K562 (cell line): ENCODE measurements around the gene NEURL1B. TPM values are rescaled to one million over a fixed set of nuclear protein-coding genes. Genes with fewer than 3 reads are reported as not detected.

Source experiments
- ARHGAP35 ChIP-seq: fragments of 450-650 bp; IDR thresholded peaks from 2 replicates; pipeline ENCODE4 v1.6.1; 2018; ENCODE audit not compliant: partially characterized antibody
- ATF3 ChIP-seq, 2 experiments: fragments of 450-650 bp in 1 of 2; sonication (generic) in 1 of 2; formaldehyde crosslinking in 1 of 2; IDR thresholded peaks in 1 of 2; conservative IDR thresholded peaks in 1 of 2; 2 replicates each; pipeline versions ENCODE4 v1.6.1 to v1.8.1; 2016 to 2023; ENCODE audit warnings: mild to moderate bottlenecking in 2 of 2, moderate library complexity in 2 of 2, inconsistent platforms in 1 of 2, missing genetic modification reagents in 1 of 2
- CREBBP ChIP-seq: IDR thresholded peaks from one replicate; pipeline ENCODE4 v1.6.1; 2012; ENCODE audit warnings: low read depth, mild to moderate bottlenecking, control low read depth, inconsistent platforms, low read length
- HMBOX1 ChIP-seq: sonication (generic); IDR thresholded peaks from 2 replicates; pipeline ENCODE4 v1.6.1; 2016
- MEIS2 ChIP-seq: fragments of 450-650 bp; IDR thresholded peaks from 2 replicates; pipeline ENCODE4 v1.6.1; 2014; ENCODE audit warnings: mild to moderate bottlenecking; ENCODE audit not compliant: partially characterized antibody
- NR2C2 ChIP-seq, 2 experiments: fragments of 200-800 bp in 1 of 2; sonication (Bioruptor generic) in 1 of 2; sonication (generic) in 1 of 2; formaldehyde crosslinking in 1 of 2; IDR thresholded peaks; 2 replicates each; pipeline versions ENCODE4 v1.6.1 to v1.8.0; 2016 to 2022; ENCODE audit warnings: mild to moderate bottlenecking in 1 of 2, missing compliant biosample characterization in 1 of 2, missing genetic modification characterization in 1 of 2, missing genetic modification reagents in 1 of 2
- RBM34 ChIP-seq: fragments of 200-400 bp; formaldehyde crosslinking; IDR thresholded peaks from 2 replicates; pipeline ENCODE4 v1.6.1; 2018; ENCODE audit warnings: low read length, borderline replicate concordance; ENCODE audit not compliant: insufficient read depth
- SAP30 ChIP-seq: fragments of 200-600 bp; sonication (generic); IDR thresholded peaks from 2 replicates; pipeline ENCODE4 v1.6.1; 2012; ENCODE audit warnings: borderline replicate concordance, low read depth, mild to moderate bottlenecking, moderate library complexity, low read length, control low read depth, inconsistent platforms; ENCODE audit not compliant: insufficient read depth, poor library complexity, severe bottlenecking
- TCF7 ChIP-seq: sonication (generic); IDR thresholded peaks from 2 replicates; pipeline ENCODE4 v1.6.1; 2016; ENCODE audit warnings: antibody characterized with exemption, borderline replicate concordance
- VEZF1 ChIP-seq: fragments of 200-800 bp; sonication (Bioruptor generic); IDR thresholded peaks from 2 replicates; pipeline ENCODE4 v1.6.1; 2017; ENCODE audit warnings: missing genetic modification characterization, missing compliant biosample characterization
- ZBTB1 ChIP-seq: sonication (generic); formaldehyde crosslinking; IDR thresholded peaks from 2 replicates; pipeline ENCODE4 v1.8.1; 2023; ENCODE audit warnings: missing genetic modification reagents, low read depth, mild to moderate bottlenecking, borderline replicate concordance
- polyA plus RNA-seq, 8 experiments: library from polyadenylated mRNA; depleted of rRNA in 4 of 8; stranded (reverse) in 5 of 8; unstranded in 3 of 8; fragments of >200 nt; fragmentation: Nextera tagmentation in 2 of 8; fragmentation: Illumina TruSeq in 1 of 8; extraction: Ambion mirVana in 2 of 8; extraction: Trizol in 1 of 8; gene quantifications; 2 replicates each; pipeline versions ENCODE4 v1.2.1 to v1.2.3, GENCODE V29; 2011 to 2014; ENCODE audit warnings: inconsistent platforms in 1 of 8, missing spikeins in 1 of 8
- total RNA-seq, 7 experiments: library from RNA; depleted of rRNA in 6 of 7; stranded (reverse); fragments of >200 nt in 6 of 7; fragmentation: Illumina TruSeq in 2 of 7; extraction: Trizol in 2 of 7; gene quantifications; 2 replicates each; pipeline versions ENCODE4 v1.2.1 to v1.2.3, GENCODE V29; 2011 to 2021; ENCODE audit warnings: low replicate concordance in 1 of 7

The NEURL1B gene
- total and polyA plus RNA-seq, 9 of the 15 experiments (the other 6 are each of a cell fraction or from before 2014, with no cell fraction given): 0.04 TPM; not detected in 8

GRCh38 chr5:172592881-172593280, 48.2 kb upstream of the NEURL1B start (continued):
- no peak for TF ChIP-seq VEZF1 (CRISPR knock-in tag)
- no peak for TF ChIP-seq ARHGAP35
- TF ChIP-seq HMBOX1: no peak
- TF ChIP-seq RBM34: no peak
- no peak for TF ChIP-seq TCF7
- no peak for TF ChIP-seq NR2C2 (CRISPR knock-in tag; IDR thresholded peaks at IDR 0.05)
- TF ChIP-seq NR2C2 (tag; IDR thresholded peaks at IDR 0.05): no peak
- TF ChIP-seq ATF3 (IDR thresholded peaks at IDR 0.05): no peak
- TF ChIP-seq ATF3 (CRISPR knock-in tag; conservative IDR thresholded peaks at IDR 0.05): no peak
- no peak for TF ChIP-seq ZBTB1
- TF ChIP-seq CREBBP: no peak
- no peak for TF ChIP-seq SAP30
- no peak for TF ChIP-seq MEIS2
